Lower leg skin (tissue), 4 donors: ENCODE results near the gene RORC. TPM values are rescaled to one million over a fixed set of nuclear protein-coding genes. Genes with fewer than 3 reads are reported as not detected.

Source experiments
- DNase-seq, 2 donors: peaks; one replicate each; pipeline ENCODE4 v3.0.0-alpha.2; 2019; ENCODE audit warnings: low spot score in 2 of 2
- H3K4me3 ChIP-seq: fragments of 200-600 bp; sonication (generic); 2 replicates; pipeline ENCODE4 v1.5.1; 2017; ENCODE audit warnings: mild to moderate bottlenecking, low read depth; ENCODE audit not compliant: poor library complexity, severe bottlenecking
- POLR2A ChIP-seq, 2 donors: fragments of 450-650 bp; IDR thresholded peaks; one replicate each; pipeline ENCODE4 v1.6.1; 2016 to 2017; ENCODE audit warnings: antibody characterized with exemption in 2 of 2, mild to moderate bottlenecking in 1 of 2, moderate library complexity in 1 of 2
- WGBS, 2 donors: methylation state at CpG; one replicate each; pipeline ENCODE4 v1.1.5; 2018; 5-methylcytosine and 5-hydroxymethylcytosine counted together
- intact Hi-C: fragments of 100-400 bp; cut with DNase I; formaldehyde crosslinking; loops from one replicate; pipeline ENCODE4 v1.15.0; 2023; ENCODE audit warnings: low total_unique reads
- total RNA-seq, 4 donors: library from RNA; depleted of rRNA; stranded (reverse); fragments of >200 nt; gene quantifications; one replicate each; pipeline ENCODE4 v1.1.0, GENCODE V29; 2016
- TF ChIP-seq, protein P1 (sequence below), 3 donors: fragments of 450-650 bp; IDR thresholded peaks; one replicate each; pipeline ENCODE4 v1.5.1; 2016; ENCODE audit warnings: antibody characterized with exemption in 3 of 3, mild to moderate bottlenecking in 3 of 3, moderate library complexity in 2 of 3

The RORC gene
- total RNA-seq, 4 donors from 2014 or later: 33.6 to 83.2 (median 58.2) TPM

DNA sequence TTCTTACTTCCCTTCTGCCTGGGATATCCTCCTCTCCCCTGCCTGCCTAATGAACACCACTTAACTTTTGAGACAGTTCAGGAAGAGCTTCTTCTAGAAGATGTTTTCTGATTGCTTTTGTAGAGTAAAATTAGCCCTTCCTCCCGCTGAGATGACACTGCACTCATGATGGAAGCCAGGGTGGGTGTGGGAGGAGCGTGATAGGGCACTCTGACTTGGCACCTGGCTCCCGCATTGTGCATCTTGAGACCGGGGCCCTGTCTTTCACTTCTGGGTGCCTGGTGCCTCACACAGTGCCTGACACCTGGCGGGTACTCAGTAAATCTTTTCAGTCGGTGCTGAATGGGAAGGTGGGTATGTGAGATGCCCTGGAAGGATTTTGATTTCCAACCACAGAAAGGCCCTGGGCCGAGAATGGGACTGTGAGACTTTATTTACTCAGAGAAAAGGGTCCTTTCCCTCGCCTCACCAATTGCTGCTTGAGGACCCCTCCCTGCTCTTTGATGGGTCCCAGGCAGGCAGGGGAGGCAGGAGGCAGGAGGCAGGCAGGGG, 15.2 kb upstream of the RORC start:
- WGBS, 2 donors: 82 to 83% methylated on average over 8 of the region's 8 CpGs
- DNase-seq: no peak
- TF ChIP-seq, protein P1, sequence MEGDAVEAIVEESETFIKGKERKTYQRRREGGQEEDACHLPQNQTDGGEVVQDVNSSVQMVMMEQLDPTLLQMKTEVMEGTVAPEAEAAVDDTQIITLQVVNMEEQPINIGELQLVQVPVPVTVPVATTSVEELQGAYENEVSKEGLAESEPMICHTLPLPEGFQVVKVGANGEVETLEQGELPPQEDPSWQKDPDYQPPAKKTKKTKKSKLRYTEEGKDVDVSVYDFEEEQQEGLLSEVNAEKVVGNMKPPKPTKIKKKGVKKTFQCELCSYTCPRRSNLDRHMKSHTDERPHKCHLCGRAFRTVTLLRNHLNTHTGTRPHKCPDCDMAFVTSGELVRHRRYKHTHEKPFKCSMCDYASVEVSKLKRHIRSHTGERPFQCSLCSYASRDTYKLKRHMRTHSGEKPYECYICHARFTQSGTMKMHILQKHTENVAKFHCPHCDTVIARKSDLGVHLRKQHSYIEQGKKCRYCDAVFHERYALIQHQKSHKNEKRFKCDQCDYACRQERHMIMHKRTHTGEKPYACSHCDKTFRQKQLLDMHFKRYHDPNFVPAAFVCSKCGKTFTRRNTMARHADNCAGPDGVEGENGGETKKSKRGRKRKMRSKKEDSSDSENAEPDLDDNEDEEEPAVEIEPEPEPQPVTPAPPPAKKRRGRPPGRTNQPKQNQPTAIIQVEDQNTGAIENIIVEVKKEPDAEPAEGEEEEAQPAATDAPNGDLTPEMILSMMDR (IDR thresholded peaks at IDR 0.05): no peak
- no peak for TF ChIP-seq POLR2A (IDR thresholded peaks at IDR 0.05)
- intact Hi-C loops: no loop called here
- no peak overlapping the region for H3K4me3 ChIP-seq

GRCh38 chr1:151846062-151846568, 14.5 kb upstream of the RORC start:
- no peak overlapping the region for H3K4me3 ChIP-seq
- intact Hi-C loops: no loop called here
- WGBS, 2 donors: 64 to 73% methylated on average over 6 of the region's 6 CpGs
- TF ChIP-seq, protein P1 (IDR thresholded peaks at IDR 0.05): no peak
- no peak for DNase-seq

- intact Hi-C loops: no loop called here
- H3K4me3 ChIP-seq: no peak overlapping the region
- TF ChIP-seq, protein P1 (IDR thresholded peaks at IDR 0.05): no peak
- TF ChIP-seq POLR2A (IDR thresholded peaks at IDR 0.05): no peak
- no peak for DNase-seq
- WGBS, 2 donors: 81 to 85% methylated on average over 2 of the region's 2 CpGs
These were observed 11.8 kb upstream of the RORC start for GRCh38 chr1:151843398-151843797.

DNA sequence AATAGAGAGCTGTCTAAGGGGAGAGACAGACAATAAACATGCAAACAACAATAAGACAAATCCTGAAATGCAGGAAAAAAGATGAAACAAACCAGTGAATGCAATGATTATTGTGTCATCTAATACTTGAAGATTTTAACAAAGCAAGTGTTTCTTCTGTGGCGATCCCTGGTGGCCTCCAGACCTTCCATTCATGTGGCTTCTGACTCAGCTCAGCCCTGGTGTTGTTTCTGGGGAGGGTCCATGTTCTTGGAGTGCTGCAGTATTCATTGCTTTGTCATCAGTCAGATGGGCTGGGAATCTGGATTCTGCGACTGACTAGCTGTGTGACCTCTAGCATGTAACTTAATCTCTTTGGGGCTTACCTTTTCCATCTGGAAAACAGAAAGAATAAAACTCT, 9.5 kb upstream of the RORC start:
- TF ChIP-seq, protein P1 (IDR thresholded peaks at IDR 0.05): no peak
- TF ChIP-seq POLR2A (IDR thresholded peaks at IDR 0.05): no peak
- H3K4me3 ChIP-seq: no peak overlapping the region
- no peak for DNase-seq
- 73 to 87% methylated on average over 2 of the region's 2 CpGs for WGBS, 2 donors
- intact Hi-C loops: no loop called here

DNA sequence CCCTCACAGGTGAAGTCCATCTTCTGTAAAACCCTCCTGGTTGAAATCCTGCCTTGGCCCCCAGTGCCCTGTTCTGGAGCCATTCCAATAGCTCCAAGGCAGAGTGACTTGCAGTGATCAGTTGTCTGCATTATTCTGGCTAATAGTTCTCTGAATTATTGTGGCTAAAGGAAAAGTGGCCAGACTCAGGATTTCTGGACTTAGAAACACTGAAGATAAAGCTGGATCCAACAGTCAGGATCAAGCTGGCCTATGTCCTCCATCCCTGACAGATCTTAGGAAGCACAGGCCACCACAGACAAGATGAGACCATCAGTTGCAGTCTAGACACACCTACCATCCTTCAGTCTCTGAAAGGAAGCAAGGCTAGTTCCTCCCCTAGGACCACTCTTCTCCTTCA, 8.8 kb upstream of the RORC start:
- no peak for DNase-seq
- intact Hi-C loops: no loop called here
- TF ChIP-seq, protein P1 (IDR thresholded peaks at IDR 0.05): no peak
- H3K4me3 ChIP-seq: no peak overlapping the region
